ENCODE results near the gene RAD51C. TPM values are rescaled to one million over a fixed set of nuclear protein-coding genes. Genes with fewer than 3 reads are reported as not detected.

RAD51C gene
- total and polyA plus RNA-seq, 2 donors = 26.7 to 33.7 TPM

DNA sequence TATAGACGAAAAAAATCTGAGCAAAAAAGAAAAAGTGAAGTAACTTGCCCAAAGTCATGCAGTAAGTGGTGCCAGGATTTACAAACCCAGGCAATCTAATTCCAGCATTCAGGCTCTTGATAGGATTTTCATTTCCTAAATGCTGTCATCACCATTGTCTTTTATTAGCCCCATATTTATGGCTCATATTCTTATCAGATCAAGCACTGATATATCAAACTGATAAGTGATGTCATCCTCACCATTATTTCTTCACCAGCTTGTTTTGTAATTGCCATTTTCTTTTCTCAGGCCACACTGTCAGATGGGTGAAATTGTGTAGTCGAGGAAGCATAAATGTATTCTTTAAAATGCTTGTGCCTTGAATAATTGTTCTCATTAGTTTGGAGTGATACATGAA is 1.3 kb downstream of the RAD51C start:
- DNase-seq (ENCODE audit: extremely low spot score) = no peak
- Histone ChIP-seq H3K4me1 (ENCODE audit: insufficient read depth) (peaks cover 1% of the 10 kb centered on the region), H3K36me3 (ENCODE audit: insufficient read depth) (no peaks in the 10 kb centered on the region), H3K27ac (ENCODE audit: low read depth) (no peak overlapping the region), H3K4me3 (ENCODE audit: low read depth, low read length) (no peak overlapping the region)
- WGBS = 81% methylated on average over 2 of the region's 2 CpGs

DNA sequence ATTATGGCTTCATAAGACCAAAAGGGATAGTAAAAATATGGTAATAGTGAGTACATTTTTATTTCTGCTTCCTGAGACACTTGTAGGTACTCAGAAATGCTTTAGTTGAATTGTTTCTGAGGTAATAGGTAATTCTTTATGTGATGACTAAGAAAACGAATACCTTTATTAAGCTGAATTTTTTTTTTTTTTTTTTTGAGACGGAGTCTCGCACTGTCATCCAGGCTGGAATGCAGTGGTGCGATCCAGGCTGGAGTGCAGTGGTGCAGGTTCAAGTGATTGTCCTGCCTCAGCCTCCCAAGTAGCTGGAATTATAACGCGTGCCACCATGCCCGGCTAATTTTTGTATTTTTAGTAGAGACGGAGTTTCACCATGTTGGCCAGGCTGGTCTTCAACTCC is 1.9 kb downstream of the RAD51C start:
- no peaks in the 10 kb centered on the region for H3K36me3 ChIP-seq (ENCODE audit: insufficient read depth)
- H3K27ac ChIP-seq (ENCODE audit: low read depth) = no peak overlapping the region
- H3K4me3 ChIP-seq (ENCODE audit: low read depth, low read length) = no peak overlapping the region
- WGBS = 95% methylated on average over 8 of the region's 8 CpGs
- no peak for DNase-seq (ENCODE audit: extremely low spot score)
- H3K4me1 ChIP-seq (ENCODE audit: insufficient read depth) = peaks cover 1% of the 10 kb centered on the region

DNA sequence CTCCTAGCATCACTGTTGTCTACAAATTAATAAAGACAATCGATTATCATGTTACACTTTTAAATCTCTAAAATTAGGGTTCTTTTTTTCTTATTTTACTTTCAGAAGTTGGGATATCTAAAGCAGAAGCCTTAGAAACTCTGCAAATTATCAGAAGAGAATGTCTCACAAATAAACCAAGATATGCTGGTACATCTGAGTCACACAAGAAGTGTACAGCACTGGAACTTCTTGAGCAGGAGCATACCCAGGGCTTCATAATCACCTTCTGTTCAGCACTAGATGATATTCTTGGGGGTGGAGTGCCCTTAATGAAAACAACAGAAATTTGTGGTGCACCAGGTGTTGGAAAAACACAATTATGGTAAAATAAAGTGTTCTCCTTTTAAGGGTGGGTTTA is 2.4 kb downstream of the RAD51C start:
- WGBS = 99% methylated on average over 1 of the region's 1 CpG
- Histone ChIP-seq H3K4me3 (ENCODE audit: low read depth, low read length) (no peak overlapping the region), H3K4me1 (ENCODE audit: insufficient read depth) (peaks cover 1% of the 10 kb centered on the region), H3K36me3 (ENCODE audit: insufficient read depth) (no peaks in the 10 kb centered on the region), H3K27ac (ENCODE audit: low read depth) (no peak overlapping the region)
- no peak for DNase-seq (ENCODE audit: extremely low spot score)

DNA sequence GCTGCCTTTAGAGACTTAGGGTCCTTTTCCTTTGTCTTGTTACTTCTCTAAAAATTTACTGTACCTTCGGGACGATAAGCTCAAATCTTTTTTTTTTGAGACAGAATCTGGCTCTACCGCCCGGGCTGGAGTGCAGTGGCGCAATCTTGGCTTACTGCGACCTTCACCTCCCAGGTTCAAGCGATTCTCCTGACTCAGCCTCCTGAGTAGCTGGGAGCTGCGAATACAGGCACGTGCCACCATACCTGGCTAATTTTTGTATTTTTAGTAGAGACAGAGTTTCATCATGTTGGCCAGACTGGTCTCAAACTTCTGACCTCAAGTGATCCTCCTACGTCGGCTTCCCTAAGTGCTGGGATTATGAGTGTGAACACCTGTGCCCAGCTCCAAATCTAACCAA is 7.4 kb downstream of the RAD51C start:
- H3K27ac ChIP-seq (ENCODE audit: low read depth) = no peak overlapping the region
- WGBS = 98% methylated on average over 11 of the region's 11 CpGs
- no peak for DNase-seq (ENCODE audit: extremely low spot score)
- no peaks in the 10 kb centered on the region for H3K4me1 ChIP-seq (ENCODE audit: insufficient read depth)
- no peaks in the 10 kb centered on the region for H3K36me3 ChIP-seq (ENCODE audit: insufficient read depth)
- no peak overlapping the region for H3K4me3 ChIP-seq (ENCODE audit: low read depth, low read length)

DNA sequence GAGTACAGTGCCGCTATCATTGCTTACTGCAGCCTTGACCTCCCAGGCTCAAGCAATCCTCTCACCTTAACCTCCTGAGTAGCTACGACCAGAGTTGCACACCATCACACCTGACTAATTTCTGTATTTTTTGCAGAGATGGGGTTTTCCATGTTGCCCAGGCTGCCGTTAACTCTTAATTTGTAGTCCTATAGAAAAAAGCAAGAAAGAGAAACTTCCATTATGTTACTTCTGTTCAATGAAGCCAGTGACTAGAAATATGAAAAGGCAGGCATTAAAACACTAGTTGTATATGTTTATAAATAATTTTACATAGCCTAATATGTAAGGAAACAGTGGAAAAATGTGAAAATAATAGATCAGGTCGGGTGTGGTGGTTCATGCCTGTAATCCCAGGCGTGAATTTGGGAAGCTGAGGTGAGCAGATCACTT is 9.7 kb downstream of the RAD51C start:
- DNase-seq (ENCODE audit: extremely low spot score) = no peak
- H3K4me3 ChIP-seq (ENCODE audit: low read depth, low read length) = no peak overlapping the region
- H3K36me3 ChIP-seq (ENCODE audit: insufficient read depth) = no peaks in the 10 kb centered on the region
- H3K27ac ChIP-seq (ENCODE audit: low read depth) = no peak overlapping the region
- H3K4me1 ChIP-seq (ENCODE audit: insufficient read depth) = no peaks in the 10 kb centered on the region
- 90% methylated on average over 5 of the region's 5 CpGs for WGBS

GRCh38 chr17:58702708-58703107 is 10.3 kb downstream of the RAD51C start:
- Histone ChIP-seq H3K4me3 (ENCODE audit: low read depth, low read length) (no peak overlapping the region), H3K27ac (ENCODE audit: low read depth) (no peak overlapping the region), H3K36me3 (ENCODE audit: insufficient read depth) (no peaks in the 10 kb centered on the region), H3K4me1 (ENCODE audit: insufficient read depth) (no peaks in the 10 kb centered on the region)
- no peak for DNase-seq (ENCODE audit: extremely low spot score)
- 85% methylated on average over 8 of the region's 8 CpGs for WGBS

- Histone ChIP-seq H3K27ac (ENCODE audit: low read depth) (no peak overlapping the region), H3K4me1 (ENCODE audit: insufficient read depth) (no peaks in the 10 kb centered on the region), H3K4me3 (ENCODE audit: low read depth, low read length) (no peak overlapping the region), H3K36me3 (ENCODE audit: insufficient read depth) (no peaks in the 10 kb centered on the region)
- 75% methylated on average over 4 of the region's 4 CpGs for WGBS
- no peak for DNase-seq (ENCODE audit: extremely low spot score)
Observed at GRCh38 chr17:58703137-58703915, 10.9 kb downstream of the RAD51C start.

DNA sequence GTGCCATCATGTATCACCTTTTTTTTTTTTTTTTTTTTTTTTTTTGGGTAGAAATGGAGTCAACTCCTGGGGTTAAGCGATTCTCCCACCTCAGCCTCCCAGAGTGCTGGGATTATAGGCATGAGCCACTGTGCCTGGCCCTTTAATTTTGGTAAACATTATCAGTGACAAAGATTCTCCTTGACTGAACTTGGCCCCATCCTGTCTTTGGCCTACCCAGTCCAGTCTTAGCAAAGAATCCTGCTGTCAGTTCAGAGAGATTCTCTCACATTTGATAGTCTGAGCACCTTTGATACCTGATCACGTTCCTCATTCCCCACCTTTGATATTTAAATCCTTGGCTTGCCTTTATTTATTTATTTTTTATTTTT is 11.5 kb downstream of the RAD51C start:
- 93% methylated on average over 2 of the region's 2 CpGs for WGBS
- Histone ChIP-seq H3K27ac (ENCODE audit: low read depth) (no peak overlapping the region), H3K4me3 (ENCODE audit: low read depth, low read length) (no peak overlapping the region), H3K36me3 (ENCODE audit: insufficient read depth) (no peaks in the 10 kb centered on the region), H3K4me1 (ENCODE audit: insufficient read depth) (no peaks in the 10 kb centered on the region)
- no peak for DNase-seq (ENCODE audit: extremely low spot score)

GRCh38 chr17:58706351-58707140 is 14.1 kb downstream of the RAD51C start:
- peaks cover 2% of the 10 kb centered on the region for H3K36me3 ChIP-seq (ENCODE audit: insufficient read depth)

GRCh38 chr17:58710948-58711552 is 18.6 kb downstream of the RAD51C start:
- Histone ChIP-seq H3K4me1 (ENCODE audit: insufficient read depth) (no peaks in the 10 kb centered on the region), H3K27ac (ENCODE audit: low read depth) (no peak overlapping the region), H3K4me3 (ENCODE audit: low read depth, low read length) (no peak overlapping the region), H3K36me3 (ENCODE audit: insufficient read depth) (peaks cover 3% of the 10 kb centered on the region)
- WGBS = 51% methylated on average over 4 of the region's 4 CpGs
- no peak for DNase-seq (ENCODE audit: extremely low spot score)

More at GRCh38 chr17:58706351-58707140, 14.1 kb downstream of the RAD51C start:
- Histone ChIP-seq H3K4me1 (ENCODE audit: insufficient read depth) (no peaks in the 10 kb centered on the region), H3K27ac (ENCODE audit: low read depth) (no peak overlapping the region), H3K4me3 (ENCODE audit: low read depth, low read length) (no peak overlapping the region)
- DNase-seq (ENCODE audit: extremely low spot score) = no peak
- WGBS = 71% methylated on average over 3 of the region's 3 CpGs

DNA sequence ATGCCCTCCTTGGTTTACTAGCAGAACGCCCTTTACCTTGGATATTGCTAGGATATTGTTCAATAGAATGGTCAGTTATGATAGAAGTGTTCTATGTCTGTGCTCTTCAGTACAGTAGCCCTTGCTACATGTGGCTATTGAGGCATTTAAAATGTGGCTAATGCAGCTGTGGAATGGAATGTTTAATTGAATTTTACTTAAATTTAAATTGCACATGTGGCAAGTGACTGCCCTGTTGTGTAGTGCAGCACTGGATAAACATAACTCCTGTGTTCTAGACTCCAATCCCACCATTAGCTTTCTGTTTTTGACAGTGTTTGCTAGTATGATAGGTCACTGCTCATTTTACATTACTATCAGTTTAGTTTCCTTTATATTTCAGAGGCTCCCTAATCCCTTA is 29.9 kb downstream of the RAD51C start:
- no peaks in the 10 kb centered on the region for H3K4me1 ChIP-seq (ENCODE audit: insufficient read depth)
- DNase-seq (ENCODE audit: extremely low spot score) = no peak
- H3K36me3 ChIP-seq (ENCODE audit: insufficient read depth) = peaks cover 3% of the 10 kb centered on the region
- 95% methylated on average over 1 of the region's 1 CpG for WGBS
- H3K27ac ChIP-seq (ENCODE audit: low read depth) = no peak overlapping the region
- no peak overlapping the region for H3K4me3 ChIP-seq (ENCODE audit: low read depth, low read length)

- 97% methylated on average over 2 of the region's 2 CpGs for WGBS
- no peaks in the 10 kb centered on the region for H3K4me1 ChIP-seq (ENCODE audit: insufficient read depth)
- peaks cover 3% of the 10 kb centered on the region for H3K36me3 ChIP-seq (ENCODE audit: insufficient read depth)
- no peak overlapping the region for H3K4me3 ChIP-seq (ENCODE audit: low read depth, low read length)
- H3K27ac ChIP-seq (ENCODE audit: low read depth) = no peak overlapping the region
- DNase-seq (ENCODE audit: extremely low spot score) = no peak
Observed at GRCh38 chr17:58722696-58723095, 30.3 kb downstream of the RAD51C start.

DNA sequence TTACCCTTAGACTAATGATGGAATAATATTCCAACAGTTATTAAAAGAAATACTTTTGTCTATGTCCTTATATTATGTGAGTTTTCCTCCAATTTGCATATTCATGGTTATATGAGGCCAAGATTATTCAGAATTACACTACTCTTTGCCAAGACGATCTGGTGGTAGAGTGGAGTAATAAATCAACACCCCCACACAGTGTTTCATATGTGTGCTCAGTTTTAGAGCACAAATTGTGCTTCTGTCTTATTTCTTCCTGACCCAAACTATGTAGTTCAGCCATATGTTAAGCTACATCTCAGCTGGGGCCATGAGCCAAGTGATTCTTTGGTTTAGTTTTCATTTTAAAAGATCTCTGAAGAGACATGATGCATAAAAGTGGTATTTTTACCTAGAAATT is 36.4 kb downstream of the RAD51C start:
- no peaks in the 10 kb centered on the region for H3K36me3 ChIP-seq (ENCODE audit: insufficient read depth)
- no peaks in the 10 kb centered on the region for H3K4me1 ChIP-seq (ENCODE audit: insufficient read depth)
- no peak overlapping the region for H3K4me3 ChIP-seq (ENCODE audit: low read depth, low read length)
- no peak for DNase-seq (ENCODE audit: extremely low spot score)
- no peak overlapping the region for H3K27ac ChIP-seq (ENCODE audit: low read depth)
- 26% methylated on average over 1 of the region's 1 CpG for WGBS

- Histone ChIP-seq H3K27ac (ENCODE audit: low read depth) (no peak overlapping the region), H3K4me1 (ENCODE audit: insufficient read depth) (no peaks in the 10 kb centered on the region), H3K4me3 (ENCODE audit: low read depth, low read length) (no peak overlapping the region), H3K36me3 (ENCODE audit: insufficient read depth) (no peaks in the 10 kb centered on the region)
- no peak for DNase-seq (ENCODE audit: extremely low spot score)
Observed at GRCh38 chr17:58730937-58731336, 38.5 kb downstream of the RAD51C start.

Data from urinary bladder (tissue), 4 donors.